GM18508 (cell line): ENCODE data around the gene UBE2M.

Experiments
- ATAC-seq: cut with Tn5 transposase; IDR thresholded peaks from one replicate; pipeline ENCODE4 v1.9.1; 2021; ENCODE audit warnings: moderate number of reproducible peaks; ENCODE audit not compliant: insufficient read depth, unreplicated experiment

Gene UBE2M

DNA sequence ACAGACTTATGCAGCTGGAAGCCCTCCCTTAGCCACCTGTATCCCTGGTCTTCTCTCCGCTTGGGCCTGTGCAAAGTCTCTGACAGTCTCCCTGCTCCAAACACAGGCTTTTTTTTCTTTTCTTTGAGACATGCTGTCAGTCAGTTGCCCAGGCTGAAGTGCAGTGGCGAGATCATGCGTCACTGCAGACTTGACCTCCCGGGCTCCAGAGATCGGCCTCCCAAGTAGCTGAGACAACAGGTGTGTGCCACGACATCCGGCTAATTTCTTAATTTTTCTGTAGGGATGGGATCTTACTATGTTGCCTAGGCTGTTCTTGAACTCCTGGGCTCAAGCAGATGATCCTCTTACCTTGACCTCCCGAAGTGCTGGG is 13.2 kb upstream of the UBE2M start:
- no peak for ATAC-seq

DNA sequence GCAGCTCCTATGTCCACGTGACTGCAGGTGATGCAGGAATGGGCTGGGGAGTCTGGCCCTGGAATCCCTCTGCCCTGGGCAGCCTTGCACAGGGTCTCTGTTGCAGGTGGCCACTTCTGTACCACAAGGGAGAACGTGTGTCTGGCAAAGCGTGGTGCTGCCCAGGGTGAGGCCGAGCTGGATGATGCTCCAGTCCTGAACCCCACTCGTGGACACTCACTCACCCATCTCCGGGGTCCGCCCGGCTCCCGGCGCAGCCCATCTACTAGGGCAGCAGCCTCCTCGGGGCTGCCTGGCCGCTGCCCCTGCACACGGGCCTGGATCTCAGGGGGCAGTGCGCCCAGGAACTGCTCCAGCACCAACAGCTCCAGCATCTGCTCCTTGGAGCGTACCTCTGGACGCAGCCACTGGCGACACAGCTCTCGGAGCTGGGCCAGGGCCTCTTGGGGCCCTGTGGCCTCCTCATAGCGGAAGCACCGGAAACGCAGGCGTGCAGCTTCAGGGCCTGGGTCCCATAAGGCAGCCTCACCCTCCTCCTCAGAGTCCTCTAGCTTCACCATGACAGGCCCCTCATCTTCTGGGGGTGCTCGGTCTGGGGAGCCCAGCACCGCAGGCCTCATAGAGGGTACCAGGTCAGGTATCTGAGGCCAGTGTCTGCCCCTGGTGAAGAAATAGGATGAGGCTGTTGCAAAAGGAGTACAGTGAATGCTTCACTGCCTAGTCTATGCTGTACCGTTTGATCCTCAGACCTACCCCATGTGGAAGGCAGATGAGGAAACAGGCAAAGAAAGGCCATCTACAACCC is 12.6 kb upstream of the UBE2M start:
- ATAC-seq, result no peak

DNA sequence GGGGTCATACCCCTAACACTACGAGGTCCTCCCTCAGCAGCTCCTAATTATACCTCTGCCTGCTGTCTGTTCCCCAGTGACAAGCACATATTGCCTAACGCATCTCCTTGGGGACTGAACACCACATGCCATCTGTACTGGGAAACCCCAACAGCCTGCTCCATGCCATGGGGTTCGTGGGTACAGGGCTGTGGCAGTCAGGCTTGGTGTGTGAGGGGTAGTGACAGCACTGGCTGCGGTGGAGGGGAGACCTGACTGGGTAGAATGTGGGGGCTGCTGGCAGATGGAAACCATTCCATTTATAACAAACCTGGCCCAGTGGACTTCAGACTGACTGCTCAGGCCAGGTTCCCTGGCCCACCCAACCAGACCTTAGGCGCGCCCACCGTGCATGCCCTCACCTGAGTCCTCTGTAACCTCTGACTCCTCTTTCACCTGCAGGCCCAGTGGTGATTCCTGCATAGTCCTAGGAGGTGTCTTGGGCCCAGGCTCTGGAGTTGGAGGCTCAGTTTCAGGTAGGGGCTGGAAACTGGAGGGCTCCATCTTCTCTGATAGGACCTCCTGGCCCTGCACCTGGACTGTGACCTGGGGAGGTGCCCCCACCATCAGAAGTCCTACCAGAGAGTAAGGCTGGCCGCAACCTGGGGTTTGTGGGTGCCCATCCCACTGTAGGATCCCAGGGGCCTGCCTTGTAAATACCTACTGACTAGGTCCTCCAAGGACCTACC is 11.7 kb upstream of the UBE2M start:
- no peak for ATAC-seq

DNA sequence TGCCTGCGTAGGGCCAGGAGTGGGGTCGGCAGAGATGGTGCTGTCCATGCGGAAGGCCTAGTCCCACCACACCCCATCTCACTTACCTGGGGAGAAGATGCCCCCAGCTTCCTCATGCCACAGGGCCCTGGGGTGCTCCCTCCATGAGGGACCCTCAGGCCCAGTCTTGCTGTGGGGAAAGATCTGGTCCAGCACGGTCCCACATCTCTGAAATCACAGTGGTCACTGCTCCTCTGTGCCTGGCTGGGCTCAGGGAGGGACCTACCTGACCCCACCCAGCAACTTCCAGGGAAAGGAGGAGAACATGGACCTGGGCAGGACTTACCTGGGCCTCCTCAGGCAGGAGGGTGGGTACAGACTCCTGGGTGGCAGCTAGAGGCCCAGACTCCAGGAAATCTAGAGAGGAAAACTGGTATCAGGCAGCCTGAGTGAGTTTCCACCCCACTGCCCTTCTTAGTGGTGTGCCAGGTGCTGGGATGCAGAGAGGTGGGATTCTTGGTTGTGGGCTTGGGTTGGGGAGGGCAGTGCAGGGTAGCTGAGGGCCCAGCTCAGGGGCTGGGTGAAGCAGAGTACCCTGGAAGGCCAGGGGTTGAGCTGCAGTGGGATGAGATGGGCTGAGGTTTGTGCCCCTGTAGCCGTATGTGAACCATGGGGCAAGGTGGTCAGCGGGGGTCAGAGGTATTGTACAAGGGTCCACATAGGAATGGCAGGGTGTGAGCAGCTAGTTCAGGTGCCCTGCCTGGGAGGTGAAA is 11.0 kb upstream of the UBE2M start:
- ATAC-seq, result no peak

DNA sequence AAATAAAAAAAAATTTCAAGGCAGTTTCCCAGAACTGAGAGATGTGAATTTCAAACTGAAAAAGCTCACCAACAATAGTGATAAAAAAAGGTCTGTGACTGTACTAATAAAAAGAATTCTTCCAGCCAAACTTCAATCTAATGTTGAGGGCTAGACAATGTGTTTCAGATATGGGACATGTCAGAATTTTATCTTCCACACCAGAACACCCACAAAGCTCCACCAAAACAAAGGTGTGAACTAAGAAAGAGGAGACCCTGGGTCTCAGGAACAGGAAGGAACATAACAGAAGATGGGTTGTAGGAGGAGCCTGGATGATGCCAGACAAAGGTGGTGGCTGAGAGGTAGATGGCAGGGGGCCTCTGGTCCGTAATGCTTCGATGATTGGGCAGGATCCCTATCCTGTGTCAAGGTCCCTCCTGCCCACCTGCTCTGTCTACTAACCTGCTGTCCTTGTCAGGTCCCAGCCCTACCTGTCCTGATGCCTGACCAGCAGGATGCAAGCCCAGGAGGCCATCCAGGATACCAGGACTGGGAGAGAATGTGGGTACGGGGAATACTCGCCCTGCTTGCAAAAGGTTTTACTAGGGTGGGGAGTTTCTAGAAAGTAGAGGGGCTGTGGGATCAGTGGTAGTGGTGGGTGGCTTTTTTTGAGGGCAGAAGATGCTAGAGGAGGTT is 10.2 kb upstream of the UBE2M start:
- no peak for ATAC-seq

DNA sequence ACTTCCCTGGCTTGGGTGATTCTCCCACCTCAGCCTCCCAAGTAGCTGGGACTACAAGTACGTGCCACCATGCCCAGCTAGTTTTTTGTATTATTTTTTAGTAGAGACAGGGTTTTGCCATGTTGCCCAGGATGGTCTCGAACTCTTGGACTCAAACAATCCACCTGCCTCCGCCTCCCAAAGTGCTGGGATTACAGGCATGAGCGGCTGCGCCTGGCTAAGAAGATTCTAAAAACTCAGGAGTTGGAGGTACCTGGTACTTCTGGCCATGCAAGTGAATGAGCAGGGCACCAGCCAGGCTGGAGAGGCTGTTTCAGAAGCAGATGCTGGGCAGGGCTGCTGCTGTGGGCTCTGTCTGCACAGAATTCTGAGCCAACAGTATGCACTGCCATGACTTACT is 8.6 kb upstream of the UBE2M start:
- ATAC-seq, result no peak

DNA sequence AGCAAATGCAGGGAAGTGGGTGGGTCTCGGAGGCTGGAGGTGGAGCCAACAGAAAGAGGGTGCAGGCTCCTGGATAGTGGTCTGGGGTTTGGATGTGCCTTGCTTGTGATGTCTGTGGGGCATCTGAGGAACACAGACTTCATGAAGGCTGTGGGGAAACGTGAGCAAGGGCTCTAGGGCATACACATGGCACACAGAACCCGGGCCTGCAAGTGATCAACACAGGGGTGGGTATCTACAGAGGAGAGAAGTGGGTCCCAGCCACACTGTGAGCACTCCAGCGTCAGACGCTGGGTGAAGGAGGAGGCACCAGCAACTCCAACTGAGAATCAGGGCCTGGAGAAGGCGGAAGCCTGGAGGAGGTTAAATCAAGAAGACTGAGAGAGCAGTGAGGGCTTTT is 5.4 kb upstream of the UBE2M start:
- no peak for ATAC-seq

DNA sequence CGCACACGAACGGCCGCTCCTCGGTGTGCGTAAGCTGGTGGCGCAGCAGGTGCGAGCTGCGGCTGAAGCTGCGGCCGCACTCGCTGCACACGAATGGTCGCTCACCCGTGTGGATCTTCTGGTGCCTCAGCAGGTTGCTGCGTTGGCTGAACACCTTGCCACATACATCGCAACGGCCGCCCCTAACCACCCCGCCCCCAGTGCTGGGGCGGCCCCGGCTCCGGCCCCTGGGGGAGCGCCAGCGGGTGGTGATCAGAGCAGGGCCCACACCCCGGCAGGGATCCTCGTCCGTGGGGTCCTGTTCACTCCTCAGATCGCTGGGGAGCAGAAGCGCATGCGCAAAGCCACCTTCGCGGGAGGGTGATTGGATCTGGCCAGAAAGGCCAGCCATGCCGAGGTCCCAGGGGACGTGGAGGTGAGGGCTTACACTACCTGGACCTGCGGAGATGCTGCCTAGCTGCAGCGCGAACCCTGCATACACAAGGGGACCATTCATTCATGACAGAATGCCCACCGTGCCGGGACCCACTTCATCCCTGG is 4.7 kb upstream of the UBE2M start:
- ATAC-seq, result no peak

DNA sequence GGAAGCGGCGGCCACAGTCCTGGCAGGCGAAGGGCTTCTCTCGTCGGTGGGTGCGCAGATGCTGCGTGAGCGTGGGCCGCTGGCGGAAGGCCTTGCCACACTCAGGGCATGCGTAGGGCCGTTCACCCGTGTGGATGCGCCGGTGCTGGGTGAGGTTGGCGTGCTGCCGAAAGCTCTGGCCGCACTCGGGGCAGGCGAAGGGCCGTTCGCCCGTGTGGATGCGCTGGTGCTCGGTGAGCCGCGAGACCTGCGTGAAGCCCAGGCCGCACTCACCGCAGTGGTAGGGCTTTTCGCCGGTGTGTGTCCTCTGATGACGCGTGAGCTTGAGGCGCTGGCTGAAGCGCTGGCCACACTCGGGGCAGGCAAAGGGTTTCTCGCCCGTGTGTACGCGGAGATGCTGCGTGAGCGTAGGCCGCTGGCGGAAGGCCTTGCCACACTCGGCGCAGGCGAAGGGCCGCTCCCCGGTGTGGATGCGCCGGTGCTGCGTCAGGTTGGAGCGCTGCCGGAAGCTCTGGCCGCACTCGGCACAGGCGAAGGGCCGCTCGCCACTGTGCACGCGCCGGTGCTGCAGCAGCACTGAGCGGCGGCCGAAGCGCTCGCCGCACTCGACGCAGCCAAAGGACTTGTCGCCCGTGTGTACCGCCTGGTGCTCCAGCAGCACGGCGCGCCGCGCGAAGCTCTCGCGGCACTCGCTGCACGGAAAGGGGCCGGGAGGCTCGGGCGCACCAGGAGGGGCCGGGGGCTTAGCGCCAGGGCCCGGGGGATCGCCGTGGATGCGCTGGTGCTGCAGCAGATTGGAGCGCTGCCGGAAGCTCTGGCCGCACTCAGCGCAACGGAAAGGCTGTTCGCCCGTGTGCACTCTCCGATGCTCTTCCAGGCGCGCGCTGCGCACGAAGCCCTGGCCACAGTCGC is 4.0 kb upstream of the UBE2M start:
- no peak for ATAC-seq

DNA sequence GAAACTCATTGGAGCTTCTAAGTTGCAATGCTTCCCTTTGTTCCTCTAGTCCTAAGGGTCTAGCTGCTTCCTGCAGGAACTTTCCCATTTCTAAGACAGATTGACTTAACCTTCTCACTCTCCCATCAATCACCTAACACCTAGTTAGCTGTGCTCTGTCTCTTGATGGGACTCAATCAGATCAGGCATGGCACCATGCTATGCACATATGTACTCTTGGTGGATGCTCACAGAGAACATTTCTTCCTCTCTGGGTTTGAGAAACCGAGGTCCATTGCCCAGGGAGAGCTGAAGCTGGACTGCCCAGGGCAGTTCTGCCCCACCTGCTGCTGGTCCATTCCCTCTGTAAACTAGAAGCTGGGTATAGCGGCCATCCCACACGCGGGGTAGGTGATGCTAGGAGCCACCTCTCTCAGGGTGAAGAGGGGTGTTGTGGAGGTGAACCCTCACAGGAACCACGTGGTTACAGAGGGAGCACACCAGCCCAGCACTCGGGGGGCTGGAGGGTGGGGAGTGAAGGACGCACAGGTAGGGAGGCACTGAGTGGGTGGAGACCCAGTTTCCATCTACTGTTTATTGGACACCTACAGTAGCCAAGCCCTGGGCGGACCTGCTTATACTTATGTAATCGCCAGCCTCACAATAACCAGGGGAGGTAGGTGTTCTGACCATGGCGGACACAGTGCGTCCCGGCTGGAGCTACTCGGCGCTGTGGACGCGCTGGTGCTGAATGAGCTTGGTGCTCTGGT is 3.1 kb upstream of the UBE2M start:
- no peak for ATAC-seq

DNA sequence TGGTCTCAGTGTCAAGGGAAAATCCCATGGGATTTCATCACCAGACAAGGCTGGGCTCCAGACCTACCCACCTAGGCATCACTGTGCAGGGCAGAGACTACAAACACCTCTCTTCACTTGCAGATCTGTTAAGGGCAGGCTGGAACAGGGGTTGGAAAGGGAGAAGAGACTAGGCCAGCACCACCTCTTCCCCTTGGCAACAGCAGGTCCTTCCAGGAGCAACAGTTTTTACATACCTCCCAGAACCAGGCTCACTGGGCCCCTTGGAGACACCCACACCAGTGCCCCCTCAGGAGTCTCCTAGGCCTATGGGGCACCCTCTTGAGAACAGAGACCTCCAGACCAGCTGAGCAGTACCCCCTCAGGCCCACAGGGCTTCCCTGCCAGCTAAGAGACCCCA is 2.5 kb upstream of the UBE2M start:
- no peak for ATAC-seq

DNA sequence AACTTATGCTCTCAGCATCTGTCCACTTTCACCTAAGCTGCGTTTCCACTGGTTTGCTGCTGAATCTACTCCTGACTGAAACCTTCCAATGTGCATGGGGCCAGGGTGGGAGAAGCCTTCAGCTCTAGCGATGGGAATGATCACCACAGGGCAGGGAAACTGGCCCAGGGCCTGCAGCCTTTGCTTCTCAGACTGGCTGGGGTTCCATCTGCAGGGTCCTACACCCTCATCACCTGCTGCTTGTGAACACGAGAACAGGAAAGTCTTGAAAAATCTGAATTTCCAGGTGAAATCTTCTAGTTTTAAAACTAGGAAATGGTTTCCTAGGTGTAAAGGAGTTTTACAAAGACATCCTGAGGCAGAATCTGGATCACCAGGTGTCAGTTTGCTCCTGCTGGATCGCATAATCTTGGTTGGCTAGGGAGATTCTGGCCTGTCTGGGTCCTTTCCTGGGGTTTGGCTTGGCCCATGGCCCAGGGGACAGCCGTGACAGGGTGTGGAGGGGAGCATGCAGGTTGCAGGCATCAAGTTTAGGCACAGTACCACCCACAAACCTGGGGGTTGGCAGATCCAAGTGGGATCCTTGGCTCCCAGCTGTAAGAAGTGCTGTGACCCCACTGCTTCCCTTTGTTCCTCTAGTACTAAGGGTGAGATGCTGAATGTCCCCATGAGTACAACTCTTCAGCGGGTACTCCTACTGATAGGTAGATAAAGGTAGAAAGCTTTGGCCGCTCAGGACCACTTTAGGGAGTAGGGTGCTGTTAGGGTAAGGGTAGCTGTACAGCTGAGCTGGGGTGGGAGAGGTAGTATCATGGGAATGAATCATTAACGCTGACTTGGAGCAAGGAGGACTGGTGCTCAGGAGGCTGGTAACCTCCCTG is 1.8 kb upstream of the UBE2M start:
- no peak for ATAC-seq

DNA sequence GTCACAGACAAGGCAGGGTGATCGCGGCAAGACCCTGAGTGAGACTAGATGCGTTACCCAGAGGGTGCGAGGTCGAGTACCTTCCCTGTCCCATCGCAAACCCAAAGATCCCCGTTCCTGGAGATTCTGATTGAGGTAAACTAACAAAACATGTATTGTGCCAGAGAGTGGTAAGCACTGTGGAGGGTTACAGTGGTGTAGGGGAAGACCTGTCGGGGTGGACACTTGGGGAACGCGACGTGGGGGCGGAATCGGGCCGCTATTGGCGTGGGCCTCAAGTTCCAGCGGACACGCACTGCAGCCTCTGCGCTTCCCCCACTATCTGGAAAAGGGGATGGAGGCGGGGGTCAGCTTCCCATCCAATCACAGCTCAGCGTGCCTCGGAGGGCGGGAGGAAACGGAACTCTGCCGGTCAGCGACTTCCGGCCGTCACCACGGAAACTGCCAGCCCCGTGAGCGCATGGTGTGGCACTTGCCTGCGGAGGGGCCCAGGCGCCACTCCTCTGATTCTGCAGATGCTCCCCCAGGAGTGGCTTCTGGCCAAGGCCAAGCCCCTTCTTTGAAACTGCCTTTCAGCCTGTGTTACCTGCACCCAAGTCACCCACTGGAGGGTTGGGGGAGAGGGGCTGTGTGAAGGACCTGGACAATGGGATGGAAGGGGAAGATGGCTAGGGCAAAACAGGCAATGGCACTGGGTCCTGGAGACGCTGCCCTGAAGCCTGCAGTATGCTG is 1.0 kb upstream of the UBE2M start:
- ATAC-seq, result no peak

DNA sequence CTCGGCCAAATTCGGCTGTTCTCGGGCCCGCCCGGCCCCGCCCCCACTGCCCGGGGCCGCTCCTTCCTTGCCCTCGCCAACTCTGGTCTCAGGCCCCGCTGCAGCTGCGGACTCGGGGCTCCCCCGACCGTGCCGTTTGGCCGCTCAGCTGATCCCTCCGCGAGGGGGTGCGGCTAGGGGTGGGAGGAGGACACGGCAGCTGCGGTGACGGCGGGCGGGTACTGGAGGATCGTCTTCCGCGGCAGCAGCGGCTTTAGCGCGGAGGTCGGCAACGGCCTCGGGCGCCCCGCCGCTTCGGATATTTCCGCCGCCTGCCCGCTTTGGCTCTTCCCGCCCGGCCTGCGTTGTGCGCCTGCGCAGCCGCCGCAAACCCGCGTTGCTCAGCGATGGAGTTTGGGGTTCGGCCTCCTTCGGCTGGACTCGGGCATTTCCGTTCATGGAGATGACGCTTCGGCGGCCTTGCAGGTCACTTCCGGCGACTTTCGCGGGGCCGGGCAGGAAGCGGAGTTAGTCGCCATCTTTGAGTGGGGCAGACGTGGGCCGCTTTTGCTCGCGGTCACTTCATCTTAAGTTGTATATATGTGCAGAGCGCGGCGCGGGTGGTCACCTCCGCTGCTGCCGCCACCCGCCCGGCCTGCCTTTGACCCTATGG is 338 bp upstream of the UBE2M start:
- peak; percentile 33 for ATAC-seq

DNA sequence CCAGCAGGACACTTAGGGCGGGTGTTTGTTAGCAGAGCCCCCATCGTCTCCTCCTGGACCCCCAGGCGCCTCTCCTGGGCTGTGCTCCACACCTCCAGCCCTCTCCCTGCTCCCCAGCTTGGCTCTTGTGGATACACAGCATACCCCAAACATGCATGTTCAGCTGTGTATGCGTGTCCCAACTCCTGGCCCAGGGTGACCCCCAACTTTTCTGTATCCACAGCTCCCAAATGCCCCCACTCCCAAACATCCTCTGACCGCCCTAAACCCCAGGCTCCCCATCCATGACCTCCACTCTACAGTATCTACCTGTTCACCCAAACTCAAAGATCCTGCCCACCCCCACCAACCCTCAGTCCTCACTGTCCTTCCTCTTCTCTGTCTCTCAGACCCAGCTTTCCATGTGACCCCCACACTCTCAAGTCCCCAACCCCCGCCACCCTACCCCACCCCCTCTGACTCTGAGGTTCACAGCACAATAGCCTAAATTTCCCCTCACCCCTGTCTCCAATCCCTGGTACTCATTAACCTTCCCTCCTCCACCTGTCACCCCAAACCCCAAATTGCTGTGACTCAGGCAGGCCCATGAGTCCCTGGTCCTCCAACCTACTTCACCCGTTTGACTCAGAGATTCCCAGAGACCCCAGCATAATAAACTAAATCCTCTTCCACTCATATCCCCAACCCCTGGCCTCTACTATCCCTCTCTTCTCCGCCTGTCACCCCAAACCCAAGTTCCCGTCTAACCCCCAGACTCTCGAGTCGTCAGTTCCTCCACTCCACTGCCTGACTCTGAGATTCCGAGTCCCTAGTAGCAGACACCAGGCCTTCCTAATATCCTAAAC is 968 bp downstream of the UBE2M start:
- ATAC-seq, result no peak
